H9 (cell line): ENCODE data around the gene GRIP2. TPM values are rescaled to one million over a fixed set of nuclear protein-coding genes. Genes with fewer than 3 reads are reported as not detected.

Experiments
- DNase-seq: peaks from one replicate; pipeline ENCODE4 v3.0.0-alpha.2; 2017
- H2AFZ ChIP-seq: one replicate; pipeline ENCODE4 v1.6.1; 2013; ENCODE audit warnings: mild to moderate bottlenecking, low read length, control low read depth, moderate library complexity
- H2AK5ac ChIP-seq: 2 replicates; pipeline ENCODE4 v1.6.1; 2013; ENCODE audit warnings: low read length, control low read depth, mixed read lengths; ENCODE audit not compliant: insufficient read length
- H2BK120ac ChIP-seq: one replicate; pipeline ENCODE4 v1.6.1; 2013; ENCODE audit warnings: low read depth, mild to moderate bottlenecking, low read length, control low read depth, inconsistent platforms; ENCODE audit not compliant: poor library complexity, severe bottlenecking
- H2BK12ac ChIP-seq: 2 replicates; pipeline ENCODE4 v1.6.1; 2013; ENCODE audit warnings: low read length, control low read depth, mixed read lengths, low read depth; ENCODE audit not compliant: insufficient read length
- H2BK15ac ChIP-seq: 2 replicates; pipeline ENCODE4 v1.6.1; 2013; ENCODE audit warnings: low read depth, low read length, control low read depth
- H2BK20ac ChIP-seq: one replicate; pipeline ENCODE4 v1.6.1; 2013; ENCODE audit warnings: low read depth, mild to moderate bottlenecking, low read length, control low read depth, inconsistent platforms; ENCODE audit not compliant: poor library complexity, severe bottlenecking
- H2BK5ac ChIP-seq: 2 replicates; pipeline ENCODE4 v1.6.1; 2013; ENCODE audit warnings: low read length, control low read depth, mixed read lengths; ENCODE audit not compliant: insufficient read length
- H3K14ac ChIP-seq: 2 replicates; pipeline ENCODE4 v1.6.1; 2013; ENCODE audit warnings: low read length, control low read depth; ENCODE audit not compliant: insufficient read depth
- H3K18ac ChIP-seq: 2 replicates; pipeline ENCODE4 v1.6.1; 2013; ENCODE audit warnings: low read depth, mild to moderate bottlenecking, mixed read lengths, low read length, control low read depth; ENCODE audit not compliant: insufficient read length
- H3K23ac ChIP-seq: 2 replicates; pipeline ENCODE4 v1.6.1; 2013; ENCODE audit warnings: low read length, control low read depth, mixed read lengths, low read depth; ENCODE audit not compliant: insufficient read length
- H3K23me2 ChIP-seq: 2 replicates; pipeline ENCODE4 v1.6.1; 2013; ENCODE audit warnings: low read depth, mild to moderate bottlenecking, mixed read lengths, low read length, control low read depth; ENCODE audit not compliant: insufficient read length, poor library complexity, severe bottlenecking
- H3K27ac ChIP-seq: 2 replicates; pipeline ENCODE4 v1.5.1; 2013; ENCODE audit warnings: low read length, control low read depth, mixed read lengths, low read depth; ENCODE audit not compliant: insufficient read length
- H3K27me3 ChIP-seq: 2 replicates; pipeline ENCODE4 v1.6.1; 2013; ENCODE audit warnings: low read length, control low read depth, inconsistent platforms; ENCODE audit not compliant: insufficient read depth
- H3K4ac ChIP-seq: 2 replicates; pipeline ENCODE4 v1.6.1; 2013; ENCODE audit warnings: low read depth, mild to moderate bottlenecking, control low read depth, inconsistent platforms, low read length, moderate library complexity
- H3K4me1 ChIP-seq: 2 replicates; pipeline ENCODE4 v1.6.1; 2013; ENCODE audit warnings: low read length, control low read depth, inconsistent platforms; ENCODE audit not compliant: insufficient read depth
- H3K4me2 ChIP-seq: 2 replicates; pipeline ENCODE4 v1.6.1; 2013; ENCODE audit warnings: low read length, control low read depth, mixed read lengths; ENCODE audit not compliant: insufficient read length, insufficient read depth
- H3K56ac ChIP-seq: 2 replicates; pipeline ENCODE4 v1.6.1; 2013; ENCODE audit warnings: low read depth, mild to moderate bottlenecking, mixed read lengths, low read length, control low read depth; ENCODE audit not compliant: insufficient read length
- H3K79me1 ChIP-seq: 2 replicates; pipeline ENCODE4 v1.6.1; 2013; ENCODE audit warnings: low read depth, mild to moderate bottlenecking, moderate library complexity, low read length, control low read depth, inconsistent platforms; ENCODE audit not compliant: insufficient read depth, poor library complexity, severe bottlenecking
- H3K79me2 ChIP-seq: 2 replicates; pipeline ENCODE4 v1.6.1; 2013; ENCODE audit warnings: low read length, control low read depth, inconsistent platforms; ENCODE audit not compliant: insufficient read depth
- H3K9ac ChIP-seq: 2 replicates; pipeline ENCODE4 v1.6.1; 2013; ENCODE audit warnings: low read length, control low read depth, mixed read lengths; ENCODE audit not compliant: insufficient read length; ENCODE audit errors: extremely low read depth
- H3K9me3 ChIP-seq: one replicate; pipeline ENCODE4 v1.6.1; 2013; ENCODE audit warnings: low read depth, low read length, inconsistent platforms; ENCODE audit not compliant: control insufficient read depth
- H3T11ph ChIP-seq: one replicate; pipeline ENCODE4 v1.6.1; 2013; ENCODE audit warnings: mild to moderate bottlenecking, low read length, control low read depth, inconsistent platforms
- H4K20me1 ChIP-seq: one replicate; pipeline ENCODE4 v1.6.1; 2013; ENCODE audit not compliant: control insufficient read depth, insufficient read length, insufficient read depth
- H4K5ac ChIP-seq: 2 replicates; pipeline ENCODE4 v1.6.1; 2013; ENCODE audit warnings: low read depth, mild to moderate bottlenecking, mixed read lengths, low read length, control low read depth; ENCODE audit not compliant: insufficient read length
- H4K8ac ChIP-seq: replicated peaks from 2 replicates; pipeline ENCODE4 v1.6.1; 2013; ENCODE audit warnings: low read length, control low read depth, mixed read lengths, low read depth; ENCODE audit not compliant: insufficient read length
- H4K91ac ChIP-seq: 2 replicates; pipeline ENCODE4 v1.6.1; 2013; ENCODE audit warnings: low read depth, mild to moderate bottlenecking, moderate library complexity, mixed read lengths, low read length, control low read depth; ENCODE audit not compliant: insufficient read length
- H3K27ac Mint-ChIP-seq, 3 experiments: 2 replicates in 2 of 3; 3 replicates in 1 of 3; pipeline ENCODE4 v1.8.0; 2020 to 2021; ENCODE audit warnings: mixed read lengths in 3 of 3, mild to moderate bottlenecking in 1 of 3, moderate library complexity in 1 of 3
- H3K27me3 Mint-ChIP-seq: 2 replicates; pipeline ENCODE4 v1.8.0; 2021; ENCODE audit warnings: low read depth, mild to moderate bottlenecking, moderate library complexity, mixed read lengths
- H3K36me3 Mint-ChIP-seq, 3 experiments: 2 replicates in 2 of 3; 3 replicates in 1 of 3; pipeline ENCODE4 v1.8.0; 2020 to 2021; ENCODE audit warnings: low read depth in 3 of 3, mixed read lengths in 3 of 3; ENCODE audit not compliant: insufficient read depth in 1 of 3
- H3K4me1 Mint-ChIP-seq, 2 experiments: 2 replicates each; pipeline ENCODE4 v1.8.0; 2020; ENCODE audit warnings: mixed read lengths in 2 of 2
- H3K4me3 Mint-ChIP-seq, 2 experiments: 2 replicates in 1 of 2; 3 replicates in 1 of 2; pipeline ENCODE4 v1.8.0; 2020 to 2021; ENCODE audit warnings: mild to moderate bottlenecking in 2 of 2, mixed read lengths in 2 of 2, moderate library complexity in 1 of 2
- H3K9me3 Mint-ChIP-seq, 2 experiments: 2 replicates in 1 of 2; 3 replicates in 1 of 2; pipeline ENCODE4 v1.8.0; 2020; ENCODE audit warnings: mild to moderate bottlenecking in 2 of 2, mixed read lengths in 2 of 2, moderate library complexity in 1 of 2
- WGBS: extraction: QIAGEN DNeasy Blood & Tissue Kit; methylation state at CpG from one replicate; pipeline ENCODE4 v1.1.7; 2013; ENCODE audit warnings: missing lambda C conversion rate, low lambda C conversion rate, mixed read lengths; ENCODE audit not compliant: insufficient read length; ENCODE audit errors: extremely low coverage; 5-methylcytosine and 5-hydroxymethylcytosine counted together
- total RNA-seq: library from RNA; stranded (reverse); gene quantifications from 2 replicates; pipeline ENCODE4 v1.2.1, GENCODE V29; 2021
- TF ChIP-seq, protein P1 (sequence below): fragments of 200-600 bp; sonication (generic); conservative IDR thresholded peaks from 3 replicates; pipeline ENCODE4 v1.8.0; 2021; ENCODE audit warnings: antibody characterized with exemption, mild to moderate bottlenecking

Gene GRIP2
- total RNA-seq, 1 experiment from 2014 or later: 3.1 TPM

DNA sequence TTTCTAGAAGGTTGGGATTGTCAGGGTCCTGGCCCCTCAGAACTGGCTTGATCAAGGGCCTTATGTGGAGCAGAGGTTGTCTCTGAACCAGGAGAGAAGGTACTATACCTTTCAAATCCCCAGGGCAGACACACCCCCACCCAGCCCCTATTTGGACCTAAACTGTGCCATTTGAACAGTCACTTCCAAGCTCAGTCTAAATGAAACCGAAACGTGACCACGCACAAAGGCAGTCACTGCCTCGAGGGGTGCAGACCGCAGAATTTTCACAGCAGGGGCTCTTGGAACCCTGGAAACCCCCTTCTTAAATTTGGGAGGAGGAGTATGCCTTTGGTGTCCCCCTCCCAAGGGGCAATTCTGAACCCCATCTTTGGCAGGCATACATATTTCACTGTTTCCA is 53.7 kb downstream of the GRIP2 start:
- no CpG with 5 or more reads among the region's 5 CpGs for WGBS
- H3K27ac Mint-ChIP-seq: no peak overlapping the region

More for the DNA sequence above, 53.7 kb downstream of the GRIP2 start:
- TF ChIP-seq, protein P1, sequence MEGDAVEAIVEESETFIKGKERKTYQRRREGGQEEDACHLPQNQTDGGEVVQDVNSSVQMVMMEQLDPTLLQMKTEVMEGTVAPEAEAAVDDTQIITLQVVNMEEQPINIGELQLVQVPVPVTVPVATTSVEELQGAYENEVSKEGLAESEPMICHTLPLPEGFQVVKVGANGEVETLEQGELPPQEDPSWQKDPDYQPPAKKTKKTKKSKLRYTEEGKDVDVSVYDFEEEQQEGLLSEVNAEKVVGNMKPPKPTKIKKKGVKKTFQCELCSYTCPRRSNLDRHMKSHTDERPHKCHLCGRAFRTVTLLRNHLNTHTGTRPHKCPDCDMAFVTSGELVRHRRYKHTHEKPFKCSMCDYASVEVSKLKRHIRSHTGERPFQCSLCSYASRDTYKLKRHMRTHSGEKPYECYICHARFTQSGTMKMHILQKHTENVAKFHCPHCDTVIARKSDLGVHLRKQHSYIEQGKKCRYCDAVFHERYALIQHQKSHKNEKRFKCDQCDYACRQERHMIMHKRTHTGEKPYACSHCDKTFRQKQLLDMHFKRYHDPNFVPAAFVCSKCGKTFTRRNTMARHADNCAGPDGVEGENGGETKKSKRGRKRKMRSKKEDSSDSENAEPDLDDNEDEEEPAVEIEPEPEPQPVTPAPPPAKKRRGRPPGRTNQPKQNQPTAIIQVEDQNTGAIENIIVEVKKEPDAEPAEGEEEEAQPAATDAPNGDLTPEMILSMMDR: no peak
- Histone ChIP-seq H2BK15ac (no peak overlapping the region), H3K79me1 (no peaks in the 10 kb centered on the region), H3T11ph (no peak overlapping the region), H3K23ac (no peak overlapping the region), H4K91ac (no peak overlapping the region), H2BK20ac (no peak overlapping the region), H3K27ac (no peak overlapping the region), H3K23me2 (no peaks in the 10 kb centered on the region), H3K18ac (no peak overlapping the region), H4K5ac (no peak overlapping the region), H4K20me1 (no peaks in the 10 kb centered on the region), H3K27me3 (no peaks in the 10 kb centered on the region), H3K9me3 (no peaks in the 10 kb centered on the region), H2BK120ac (no peak overlapping the region), H2AFZ (no peak overlapping the region), H3K9ac (no peak overlapping the region), H2AK5ac (no peak overlapping the region), H3K79me2 (no peaks in the 10 kb centered on the region), H2BK5ac (no peak overlapping the region), H3K4me1 (no peaks in the 10 kb centered on the region), H4K8ac (no peak overlapping the region), H2BK12ac (no peak overlapping the region), H3K4me2 (no peak overlapping the region), H3K14ac (no peak overlapping the region), H3K4ac (no peak overlapping the region), H3K56ac (no peak overlapping the region)
- Mint-ChIP-seq H3K27me3 (no peaks in the 10 kb centered on the region), H3K9me3 (no peaks in the 10 kb centered on the region), H3K36me3 (peaks cover 18 to 59% (median 26%) of the 10 kb centered on the region in 3 experiments; a peak in 6 of 7 replicates), H3K4me3 (no peak overlapping the region), H3K4me1 (peaks cover 10 to 14% of the 10 kb centered on the region in 2 experiments)
- no peak for DNase-seq
